A549 (cell line): ENCODE measurements around the gene GPSM1. TPM values are rescaled to one million over a fixed set of nuclear protein-coding genes. Genes with fewer than 3 reads are reported as not detected.

Source experiments
- ATAC-seq, 2 experiments: fragments of 200-7000 bp in 1 of 2; fragments of >200 bp in 1 of 2; cut with Nextera tagmentation in 1 of 2; cut with Tn5 transposase in 1 of 2; 3 replicates each; pipeline versions ENCODE4 v1.8.0 to v1.9.1; 2018 to 2020; ENCODE audit warnings: mild to moderate bottlenecking in 1 of 2, moderate library complexity in 1 of 2
- CTCF ChIA-PET: fragments of 300-600 bp; sonication (Branson Sonifier 250); formaldehyde crosslinking; extraction: SDS; loops from one replicate; lab custom pipeline; 2021; ENCODE audit warnings: antibody characterized with exemption, inconsistent platforms; lab: Yijun Ruan, JAX
- POLR2A ChIA-PET: fragments of 350-600 bp; formaldehyde crosslinking; extraction: SDS; loops from one replicate; lab custom pipeline; 2021; ENCODE audit warnings: antibody characterized with exemption, inconsistent platforms; lab: Yijun Ruan, JAX
- DNase-seq, 2 experiments: peaks; one replicate each; pipeline versions ENCODE4 v3.0.0 to v3.0.0-alpha.2; 2011 to 2016; ENCODE audit warnings: low read depth in 1 of 2, low spot score in 1 of 2
- FAIRE-seq: peaks from 2 replicates; lab custom pipeline; 2011; peaks lifted over from hg19 to GRCh38; lab: Jason Lieb, UNC
- H3K27ac ChIP-seq, 2 experiments: fragments of >200 bp; sonication (Bioruptor Twin); formaldehyde crosslinking; 3 replicates each; pipeline ENCODE4 v1.5.1; 2016 to 2017
- H3K4me1 ChIP-seq: fragments of >200 bp; sonication (Bioruptor Twin); formaldehyde crosslinking; 3 replicates; pipeline ENCODE4 v1.6.1; 2016
- H3K4me2 ChIP-seq: fragments of >200 bp; sonication (Bioruptor Twin); formaldehyde crosslinking; 3 replicates; pipeline ENCODE4 v1.6.1; 2016
- H3K4me3 ChIP-seq: fragments of >200 bp; sonication (Bioruptor Twin); formaldehyde crosslinking; 3 replicates; pipeline ENCODE4 v1.5.1; 2016
- H3K9me3 ChIP-seq: fragments of >200 bp; sonication (Bioruptor Twin); formaldehyde crosslinking; 3 replicates; pipeline ENCODE4 v1.6.1; 2016
- CTCF ChIP-seq: fragments of >200 bp; sonication (Bioruptor Twin); formaldehyde crosslinking; IDR thresholded peaks from 3 replicates; pipeline ENCODE4 v1.5.1; 2016
- E2F6 ChIP-seq: IDR thresholded peaks from 2 replicates; pipeline ENCODE4 v1.6.1; 2012; ENCODE audit warnings: low read depth, borderline replicate concordance
- ELK1 ChIP-seq: fragments of 150-350 bp; IDR thresholded peaks from 2 replicates; pipeline ENCODE4 v1.6.1; 2014; ENCODE audit warnings: low read depth, mild to moderate bottlenecking, low read length
- ESRRA ChIP-seq: fragments of 150-350 bp; IDR thresholded peaks from 2 replicates; pipeline ENCODE4 v1.6.1; 2014; ENCODE audit warnings: mild to moderate bottlenecking, low read length, borderline replicate concordance
- HOXA7 ChIP-seq: fragments of 250-450 bp; sonication (Bioruptor Pico); IDR thresholded peaks from 2 replicates; pipeline ENCODE4 v1.5.0; 2020; ENCODE audit warnings: mild to moderate bottlenecking, moderate library complexity
- PHF8 ChIP-seq: fragments of 200-600 bp; sonication (generic); IDR thresholded peaks from 2 replicates; pipeline ENCODE4 v1.6.1; 2016; ENCODE audit warnings: low read depth, mild to moderate bottlenecking, antibody characterized with exemption, moderate library complexity, borderline replicate concordance
- POLR2A ChIP-seq: IDR thresholded peaks from 2 replicates; pipeline ENCODE4 v1.6.1; 2012; ENCODE audit warnings: mild to moderate bottlenecking, low read length
- POLR2AphosphoS2 ChIP-seq: conservative IDR thresholded peaks from 2 replicates; pipeline ENCODE4 v1.6.1; 2012; ENCODE audit warnings: low read length, improper control_type of control experiment, inconsistent platforms
- RAD21 ChIP-seq, 2 experiments: fragments of >200 bp in 1 of 2; sonication (Bioruptor Twin) in 1 of 2; formaldehyde crosslinking in 1 of 2; IDR thresholded peaks in 1 of 2; conservative IDR thresholded peaks in 1 of 2; 2 replicates in 1 of 2; 3 replicates in 1 of 2; pipeline ENCODE4 v1.6.1; 2012 to 2018; ENCODE audit warnings: inconsistent platforms in 1 of 2
- REST ChIP-seq: fragments of 200-600 bp; sonication (generic); IDR thresholded peaks from 2 replicates; pipeline ENCODE4 v1.6.1; 2016; ENCODE audit warnings: antibody characterized with exemption, mild to moderate bottlenecking, moderate library complexity
- SMC3 ChIP-seq: fragments of >200 bp; sonication (Bioruptor Twin); formaldehyde crosslinking; IDR thresholded peaks from 3 replicates; pipeline ENCODE4 v1.6.1; 2018; ENCODE audit warnings: inconsistent platforms
- WGBS: methylation state at CpG from one replicate; pipeline ENCODE4 v1.1.6; 2017; ENCODE audit errors: missing lambda C conversion rate; 5-methylcytosine and 5-hydroxymethylcytosine counted together
- polyA plus RNA-seq, 4 experiments: library from polyadenylated mRNA; depleted of rRNA in 3 of 4; stranded (reverse); fragments of >200 nt; fragmentation: RNase III in 1 of 4; extraction: RNeasy Plus Mini Kit Qiagen cat#74134 plus additional on column Dnase treatment in 1 of 4; gene quantifications; 2 replicates in 3 of 4; 3 replicates in 1 of 4; pipeline ENCODE4 v1.2.3, GENCODE V29; 2011 to 2017

Gene GPSM1
- polyA plus RNA-seq, 2 of the 4 experiments (the other 2 are of a cell fraction): 2.1 to 8.8 TPM

GRCh38 chr9:136345281-136346156 lies 18.2 kb downstream of the GPSM1 start:
- ChIA-PET POLR2A (interaction anchor here (0.6 to 2.5 kb wide), 3 partner anchors 18 to 138 kb away, joined by 3 to 25 read pairs (median 3); partner anchors contain the start of gene DNLZ), CTCF (interaction anchor here (0.5 to 3.6 kb wide), 30 partner anchors 9 to 747 kb away, joined by 3 to 19 read pairs (median 4); partner anchors contain the start of genes CCDC187, DNLZ and SNAPC4)
- no peaks in the 10 kb centered on the region for H3K9me3 ChIP-seq
- no peak for TF ChIP-seq E2F6
- TF ChIP-seq RAD21 (conservative IDR thresholded peaks at IDR 0.05 in 1 of 2, IDR thresholded peaks at IDR 0.05 in 1 of 2): peak; percentile 36 to 52
- TF ChIP-seq SMC3: peak; percentile 52
- TF ChIP-seq ESRRA: no peak
- TF ChIP-seq PHF8: no peak
- TF ChIP-seq HOXA7 (CRISPR knock-in tag): no peak
- TF ChIP-seq CTCF: peak; percentile 34; the same call in 2 of the 3 replicates
- no peak for TF ChIP-seq POLR2A
- peaks cover 8% of the 10 kb centered on the region; the same call in 2 of the 3 replicates for H3K4me1 ChIP-seq
- FAIRE-seq (no peak), DNase-seq (peak; percentile 52 to 57), ATAC-seq (peak; percentile 70 to 87)
- WGBS: 72% methylated on average over 26 of the region's 43 CpGs
- no peak overlapping the region for H3K4me3 ChIP-seq
- peak overlapping the region; percentile 21; the same call in 2 of the 3 replicates for H3K4me2 ChIP-seq
- peak overlapping the region in 1 of 2 experiments; percentile 73; a peak in 3 of 6 replicates for H3K27ac ChIP-seq

- H3K4me2 ChIP-seq: peak overlapping the region; percentile 21; the same call in 2 of the 3 replicates
- 73% methylated on average over 10 of the region's 10 CpGs for WGBS
- POLR2A ChIA-PET: interaction anchor here (0.8 to 2.5 kb wide), 2 partner anchors 17 to 138 kb away, joined by 3 to 25 read pairs; partner anchors contain the start of gene DNLZ
- TF ChIP-seq POLR2AphosphoS2 (no peak), SMC3 (0 out of 3 replicates have a peak, but pooled peaks have one; percentile 1), REST (no peak), ELK1 (no peak)
- TF ChIP-seq, all 56 proteins: peak for 1
- H3K4me1 ChIP-seq: peaks cover 8% of the 10 kb centered on the region; the same call in 2 of the 3 replicates
- DNase-seq (no peak), FAIRE-seq (no peak), ATAC-seq (no peak; a peak in 2 of 6 replicates)
- H3K27ac ChIP-seq: peak overlapping the region in 1 of 2 experiments; percentile 73; a peak in 3 of 6 replicates
- H3K4me3 ChIP-seq: no peak overlapping the region
- H3K9me3 ChIP-seq: no peaks in the 10 kb centered on the region
- CTCF ChIA-PET: interaction anchor here (0.6 to 3.6 kb wide), 25 partner anchors 10 to 747 kb away, joined by 3 to 19 read pairs (median 4); partner anchors contain the start of genes CCDC187 and DNLZ
These were observed 18.8 kb downstream of the GPSM1 start for GRCh38 chr9:136346157-136346481.
